ENCODE results near the gene FRMD4A.

The FRMD4A gene

DNA sequence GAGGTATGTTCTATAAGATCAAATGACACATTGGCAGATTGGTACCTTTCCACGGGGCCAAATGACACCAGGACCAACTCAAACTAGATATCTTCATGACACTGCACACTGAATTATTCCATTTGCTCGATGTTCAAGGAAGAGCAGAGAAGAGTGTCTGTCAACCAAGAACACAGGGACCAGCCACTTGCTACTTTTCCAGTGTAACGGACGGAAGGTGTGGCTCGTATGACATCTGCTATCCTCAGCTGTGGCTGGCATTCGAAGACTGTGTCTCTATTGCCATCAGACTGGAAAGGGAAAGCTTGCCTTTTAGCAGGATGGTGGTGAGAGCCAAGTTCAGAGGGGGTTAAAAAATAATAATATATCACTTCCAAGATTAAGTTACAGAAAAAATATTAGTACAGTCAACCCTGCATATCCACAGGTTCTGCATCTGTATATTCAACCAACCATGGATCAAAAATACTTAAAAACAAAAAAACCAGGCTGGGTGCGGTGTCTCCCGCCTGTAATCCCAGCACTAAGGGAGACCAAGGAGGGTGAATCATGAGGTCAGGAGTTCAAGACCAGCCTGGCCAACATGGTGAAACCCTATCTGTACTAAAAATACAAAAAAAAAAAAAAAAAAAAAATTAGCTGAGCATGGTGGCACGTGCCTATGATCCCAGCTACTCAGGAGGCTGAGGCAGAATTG is 506.9 kb downstream of the FRMD4A start:
- DNase-seq, result no peak

DNA sequence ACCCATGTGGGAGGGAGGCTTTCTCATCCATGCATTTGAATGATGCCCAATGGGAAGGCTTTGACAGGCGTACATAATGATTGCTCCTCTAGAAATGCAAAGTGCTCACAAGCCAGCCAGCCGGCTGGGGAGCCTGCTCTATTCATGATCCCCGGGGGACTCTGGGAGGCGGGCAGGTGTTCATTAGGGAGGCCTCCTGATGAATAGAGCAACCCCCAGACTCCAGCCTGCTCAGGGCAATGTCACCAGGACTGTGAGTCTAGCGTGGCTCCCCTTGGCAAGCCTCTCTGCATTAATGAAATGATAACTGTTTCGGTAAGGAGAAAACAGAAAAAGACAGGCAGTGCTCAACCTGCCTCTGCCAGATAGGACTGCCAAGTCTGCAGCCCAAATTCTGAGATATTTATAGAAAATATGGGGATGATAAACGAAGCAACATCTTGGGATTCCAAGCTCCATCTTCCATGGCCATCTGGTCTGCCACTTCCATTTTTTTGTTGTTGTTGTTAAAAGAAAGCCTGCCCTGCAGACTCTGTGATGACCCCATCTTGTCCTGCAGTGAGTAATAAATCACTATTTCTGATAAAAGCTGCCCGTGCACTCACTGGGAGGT is 507.5 kb downstream of the FRMD4A start:
- DNase-seq, result no peak
- in situ Hi-C loops (cut with HindIII; ENCODE audit: low pct_ligation_motif_present, low pct_unique_long_range_greater_than_20kb, low sequenced_read_pairs), result no loop called here

More for the DNA sequence above, 506.9 kb downstream of the FRMD4A start:
- in situ Hi-C loops (cut with HindIII; ENCODE audit: low pct_ligation_motif_present, low pct_unique_long_range_greater_than_20kb, low sequenced_read_pairs), result no loop called here

- in situ Hi-C loops (cut with HindIII; ENCODE audit: low pct_ligation_motif_present, low pct_unique_long_range_greater_than_20kb, low sequenced_read_pairs), result no loop called here
- DNase-seq, result no peak
These were observed 508.2 kb downstream of the FRMD4A start for GRCh38 chr10:13822490-13822889.

DNA sequence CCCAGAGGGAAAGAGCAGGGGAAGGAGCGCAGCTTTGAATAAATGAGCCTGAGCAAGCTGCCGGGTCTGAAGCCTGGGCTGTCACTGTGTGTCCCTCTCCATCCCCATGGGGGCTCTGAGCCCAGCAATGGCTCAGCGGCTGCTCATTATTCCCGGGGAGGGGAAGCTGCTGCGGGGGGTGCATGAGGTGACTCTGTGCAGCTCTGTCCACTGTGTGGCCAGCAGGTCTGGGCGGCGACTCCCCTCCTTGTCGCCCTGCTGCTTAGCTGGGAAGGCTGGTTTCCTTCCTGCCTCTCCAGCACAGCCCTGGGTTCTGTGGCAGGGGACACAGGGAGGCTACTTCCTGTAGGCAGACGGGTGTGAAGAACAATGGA is 509.8 kb downstream of the FRMD4A start:
- in situ Hi-C loops (cut with HindIII; ENCODE audit: low pct_ligation_motif_present, low pct_unique_long_range_greater_than_20kb, low sequenced_read_pairs), result no loop called here
- DNase-seq, result no peak

GRCh38 chr10:13820119-13820963 is 510.4 kb downstream of the FRMD4A start:
- no peak for DNase-seq
- in situ Hi-C loops (cut with HindIII; ENCODE audit: low pct_ligation_motif_present, low pct_unique_long_range_greater_than_20kb, low sequenced_read_pairs), result no loop called here

GRCh38 chr10:13816195-13816925 is 514.4 kb downstream of the FRMD4A start:
- DNase-seq, result no peak
- in situ Hi-C loops (cut with HindIII; ENCODE audit: low pct_ligation_motif_present, low pct_unique_long_range_greater_than_20kb, low sequenced_read_pairs), result no loop called here

DNA sequence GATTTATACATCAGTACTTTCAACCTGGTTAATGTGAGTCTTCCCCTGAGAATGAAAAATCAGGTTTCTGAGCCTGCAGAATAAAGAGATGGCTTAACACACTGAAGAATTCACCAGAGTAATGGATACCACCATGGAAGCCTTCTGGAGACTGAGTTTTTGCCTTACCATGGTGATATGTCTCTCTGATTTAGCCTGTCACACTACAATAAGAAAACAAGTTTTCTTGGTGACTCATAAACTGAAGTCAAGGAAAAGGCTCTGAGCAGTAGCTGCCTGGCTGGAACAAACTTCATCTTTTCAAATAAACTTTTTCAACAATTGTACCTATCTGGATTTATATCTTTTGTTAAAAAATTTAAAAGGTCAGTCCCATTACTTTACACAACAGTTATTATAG is 515.0 kb downstream of the FRMD4A start:
- DNase-seq, result peak; percentile 33
- in situ Hi-C loops (cut with HindIII; ENCODE audit: low pct_ligation_motif_present, low pct_unique_long_range_greater_than_20kb, low sequenced_read_pairs), result no loop called here

DNA sequence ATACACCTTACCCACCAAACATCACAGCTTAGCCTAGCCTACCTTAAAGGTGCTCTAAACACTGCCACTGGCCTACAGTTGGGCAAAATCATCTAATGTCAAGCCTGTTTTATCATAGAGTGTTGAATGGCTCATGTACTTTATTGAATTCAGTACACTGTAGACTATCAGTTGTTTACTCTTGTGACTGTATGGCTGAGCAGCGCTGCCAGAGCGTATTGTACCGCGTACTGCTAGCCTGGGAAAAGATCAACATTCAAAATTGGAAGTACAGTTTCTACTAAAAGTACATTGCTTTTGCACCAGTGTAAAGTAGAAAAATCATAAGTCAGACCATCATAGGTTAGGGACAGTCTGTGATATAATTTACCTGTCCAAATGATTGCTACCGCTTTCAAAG is 517.2 kb downstream of the FRMD4A start:
- DNase-seq, result no peak
- in situ Hi-C loops (cut with HindIII; ENCODE audit: low pct_ligation_motif_present, low pct_unique_long_range_greater_than_20kb, low sequenced_read_pairs), result no loop called here

DNA sequence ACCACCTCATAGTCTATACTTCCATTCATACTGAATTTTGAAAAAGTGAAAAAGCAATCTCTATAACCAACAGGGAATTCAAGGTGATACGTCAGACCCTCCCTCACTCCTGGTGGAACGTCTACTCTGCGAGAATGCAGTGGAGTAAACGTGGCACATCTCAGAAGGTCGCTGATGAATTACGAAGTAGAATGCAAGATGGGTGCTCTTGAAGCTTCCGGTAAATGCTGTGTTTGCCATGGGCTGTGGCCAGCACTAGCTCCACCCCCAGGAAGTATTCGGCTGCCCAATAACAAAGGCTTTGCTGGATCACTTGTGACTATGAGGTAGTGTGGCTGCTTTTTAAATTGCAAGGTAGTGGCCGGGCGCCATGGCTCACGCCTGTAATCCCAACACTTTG is 517.9 kb downstream of the FRMD4A start:
- DNase-seq, result no peak
- in situ Hi-C loops (cut with HindIII; ENCODE audit: low pct_ligation_motif_present, low pct_unique_long_range_greater_than_20kb, low sequenced_read_pairs), result no loop called here

DNA sequence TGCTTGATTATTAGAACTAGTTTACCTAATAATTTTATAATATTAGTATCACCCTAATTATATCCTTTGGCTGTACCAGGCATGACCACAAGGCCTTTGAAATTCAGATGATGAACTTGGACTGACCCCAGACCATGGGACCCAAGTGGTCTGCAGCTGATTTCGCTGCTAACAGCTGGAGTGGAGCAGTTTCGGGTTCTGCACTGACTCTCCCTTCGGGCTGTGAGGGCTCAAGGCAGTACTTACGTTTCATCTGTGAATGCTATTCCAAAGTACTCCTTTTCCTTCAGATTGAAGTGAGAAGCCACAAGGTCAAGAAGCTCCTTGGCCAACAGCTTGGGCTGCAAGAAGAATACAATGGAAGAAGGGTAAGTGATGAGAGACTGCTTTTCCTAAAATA is 520.2 kb downstream of the FRMD4A start:
- no peak for DNase-seq
- in situ Hi-C loops (cut with HindIII; ENCODE audit: low pct_ligation_motif_present, low pct_unique_long_range_greater_than_20kb, low sequenced_read_pairs), result no loop called here

DNA sequence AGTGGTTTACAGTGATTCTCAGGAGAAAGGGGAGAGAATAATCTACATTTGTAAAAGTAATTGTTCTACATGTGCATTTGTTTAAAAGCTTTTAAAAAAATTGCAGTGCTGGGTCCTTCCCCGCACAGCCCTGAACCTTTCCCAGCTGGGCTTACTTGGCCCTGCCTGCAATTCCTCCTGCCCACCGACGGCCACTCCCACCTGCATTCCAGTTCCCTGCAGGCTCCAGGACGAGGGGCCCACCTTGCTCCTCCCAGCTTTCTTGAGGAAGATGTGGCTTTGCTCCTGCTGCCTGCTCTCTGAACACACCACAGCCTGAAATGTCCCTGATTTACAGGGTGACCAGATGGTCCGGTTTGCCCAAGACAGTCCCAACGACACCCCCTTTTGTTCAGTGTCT is 521.3 kb downstream of the FRMD4A start:
- no peak for DNase-seq
- in situ Hi-C loops (cut with HindIII; ENCODE audit: low pct_ligation_motif_present, low pct_unique_long_range_greater_than_20kb, low sequenced_read_pairs), result no loop called here

DNA sequence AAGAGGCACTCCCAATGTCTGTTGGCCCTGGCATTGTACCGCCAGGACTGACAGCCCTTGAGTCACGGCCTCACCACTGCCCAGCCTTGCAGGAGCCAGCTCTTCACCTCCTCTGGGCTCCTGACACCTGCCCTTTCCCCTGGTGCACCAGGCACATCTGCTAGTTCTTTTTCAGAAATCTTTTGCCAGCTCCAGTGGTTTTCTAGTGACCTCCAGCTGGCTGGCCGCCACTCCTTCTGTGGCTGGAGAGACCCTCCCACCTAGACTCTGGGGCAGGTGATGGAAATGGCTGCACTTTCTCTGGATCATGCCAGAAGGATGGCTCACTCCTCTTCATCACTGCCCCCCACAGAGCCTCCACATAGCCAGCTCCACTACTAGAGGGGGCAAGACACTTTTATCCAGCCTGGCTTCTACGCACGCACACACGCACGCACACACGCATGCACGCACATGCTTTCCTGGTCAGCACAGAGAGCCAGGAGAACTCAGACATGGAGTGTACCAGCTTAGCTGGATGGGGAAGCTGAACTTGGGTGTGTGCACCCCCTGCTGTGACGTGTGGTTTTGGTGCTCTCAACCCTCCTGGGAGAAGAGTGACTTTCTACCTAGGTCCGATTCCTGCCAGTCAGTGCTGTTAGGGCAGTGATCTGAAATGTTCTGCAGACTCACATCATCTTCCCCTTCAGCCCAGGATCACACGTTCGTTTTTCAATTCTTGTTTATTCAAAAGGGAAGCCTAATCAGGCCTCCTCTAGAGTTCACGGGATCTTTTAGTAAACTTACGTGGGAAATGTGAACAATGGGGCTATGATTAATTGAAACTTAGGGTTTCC is 522.0 kb downstream of the FRMD4A start:
- in situ Hi-C loops (cut with HindIII; ENCODE audit: low pct_ligation_motif_present, low pct_unique_long_range_greater_than_20kb, low sequenced_read_pairs), result no loop called here
- DNase-seq, result no peak

GRCh38 chr10:13806419-13806818 is 524.3 kb downstream of the FRMD4A start:
- in situ Hi-C loops (cut with HindIII; ENCODE audit: low pct_ligation_motif_present, low pct_unique_long_range_greater_than_20kb, low sequenced_read_pairs), result no loop called here
- DNase-seq, result no peak

GRCh38 chr10:13803566-13804554 is 526.9 kb downstream of the FRMD4A start:
- no peak for DNase-seq
- in situ Hi-C loops (cut with HindIII; ENCODE audit: low pct_ligation_motif_present, low pct_unique_long_range_greater_than_20kb, low sequenced_read_pairs), result no loop called here

GRCh38 chr10:13801907-13802288 is 528.8 kb downstream of the FRMD4A start:
- no peak for DNase-seq
- in situ Hi-C loops (cut with HindIII; ENCODE audit: low pct_ligation_motif_present, low pct_unique_long_range_greater_than_20kb, low sequenced_read_pairs), result no loop called here

DNA sequence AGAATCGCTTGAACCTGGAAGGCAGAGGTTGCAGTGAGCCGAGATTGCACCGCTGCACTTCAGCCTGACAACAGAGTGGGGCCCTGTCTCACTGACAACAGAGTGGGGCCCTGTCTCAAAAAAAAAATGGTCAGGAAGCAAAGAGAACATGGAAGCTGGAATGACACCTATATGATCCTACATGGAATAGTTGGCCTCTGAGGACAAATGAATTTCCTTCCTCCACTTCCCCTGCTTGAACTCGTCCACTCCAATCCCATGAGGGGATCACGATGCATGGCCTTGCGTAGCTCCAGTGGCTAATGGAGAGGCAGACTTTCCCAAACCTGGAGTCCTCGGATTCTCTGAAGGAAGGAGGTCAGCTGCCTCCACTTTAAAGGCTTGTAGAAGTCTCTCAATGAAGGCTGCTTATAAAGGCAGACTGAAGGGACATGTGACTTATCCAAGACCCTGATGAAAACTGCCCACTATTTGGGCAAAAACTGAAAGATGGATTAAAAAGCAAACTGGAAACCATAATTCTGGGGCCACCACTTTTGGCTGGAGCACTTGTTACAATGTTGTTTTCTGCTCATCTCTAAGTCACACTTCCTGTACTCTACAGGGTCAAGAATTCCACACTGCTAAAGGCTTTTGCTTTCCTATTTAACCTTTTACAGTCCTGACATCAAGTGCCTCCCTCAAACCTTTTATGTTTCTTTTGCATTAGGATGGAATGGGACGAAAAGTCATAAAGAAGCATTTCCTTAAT is 529.4 kb downstream of the FRMD4A start:
- in situ Hi-C loops (cut with HindIII; ENCODE audit: low pct_ligation_motif_present, low pct_unique_long_range_greater_than_20kb, low sequenced_read_pairs), result no loop called here
- DNase-seq, result no peak

DNA sequence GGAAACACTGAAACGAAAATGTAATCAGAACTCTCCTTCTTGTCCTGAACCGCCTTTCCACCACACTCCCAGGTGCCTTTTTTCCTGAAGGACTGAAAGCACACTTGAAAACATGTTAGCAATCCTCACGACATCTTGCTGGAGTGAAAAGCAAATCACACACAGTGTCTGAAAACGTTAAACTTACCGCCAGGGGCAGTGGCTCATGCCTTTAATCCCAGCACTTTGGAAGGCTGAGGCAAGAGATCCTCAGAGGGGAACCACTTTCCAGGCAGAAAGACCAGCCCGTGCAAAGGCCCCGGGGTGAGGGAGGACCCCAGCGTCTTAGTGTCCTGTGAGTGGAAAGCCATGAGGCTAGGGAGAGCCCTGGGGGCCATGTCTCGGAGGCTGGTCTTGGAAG is 533.6 kb downstream of the FRMD4A start:
- DNase-seq, result no peak
- in situ Hi-C loops (cut with HindIII; ENCODE audit: low pct_ligation_motif_present, low pct_unique_long_range_greater_than_20kb, low sequenced_read_pairs), result no loop called here

All from ACHN (cell line).